Body of pancreas (tissue), 4 donors: ENCODE measurements around the gene MRPL55.

ENCODE experiments used
- POLR2A ChIP-seq, 3 donors: fragments of 450-650 bp; IDR thresholded peaks; one replicate each; pipeline ENCODE4 v1.6.1; 2016; ENCODE audit warnings: antibody characterized with exemption in 3 of 3, mild to moderate bottlenecking in 2 of 3
- TF ChIP-seq, protein P1 (sequence below), 7 experiments: fragments of 450-650 bp in 4 of 7; fragments of 200-600 bp in 3 of 7; sonication (generic) in 3 of 7; IDR thresholded peaks; one replicate each; pipeline ENCODE4 v1.5.1; 2016 to 2019; ENCODE audit warnings: antibody characterized with exemption in 7 of 7

DNA sequence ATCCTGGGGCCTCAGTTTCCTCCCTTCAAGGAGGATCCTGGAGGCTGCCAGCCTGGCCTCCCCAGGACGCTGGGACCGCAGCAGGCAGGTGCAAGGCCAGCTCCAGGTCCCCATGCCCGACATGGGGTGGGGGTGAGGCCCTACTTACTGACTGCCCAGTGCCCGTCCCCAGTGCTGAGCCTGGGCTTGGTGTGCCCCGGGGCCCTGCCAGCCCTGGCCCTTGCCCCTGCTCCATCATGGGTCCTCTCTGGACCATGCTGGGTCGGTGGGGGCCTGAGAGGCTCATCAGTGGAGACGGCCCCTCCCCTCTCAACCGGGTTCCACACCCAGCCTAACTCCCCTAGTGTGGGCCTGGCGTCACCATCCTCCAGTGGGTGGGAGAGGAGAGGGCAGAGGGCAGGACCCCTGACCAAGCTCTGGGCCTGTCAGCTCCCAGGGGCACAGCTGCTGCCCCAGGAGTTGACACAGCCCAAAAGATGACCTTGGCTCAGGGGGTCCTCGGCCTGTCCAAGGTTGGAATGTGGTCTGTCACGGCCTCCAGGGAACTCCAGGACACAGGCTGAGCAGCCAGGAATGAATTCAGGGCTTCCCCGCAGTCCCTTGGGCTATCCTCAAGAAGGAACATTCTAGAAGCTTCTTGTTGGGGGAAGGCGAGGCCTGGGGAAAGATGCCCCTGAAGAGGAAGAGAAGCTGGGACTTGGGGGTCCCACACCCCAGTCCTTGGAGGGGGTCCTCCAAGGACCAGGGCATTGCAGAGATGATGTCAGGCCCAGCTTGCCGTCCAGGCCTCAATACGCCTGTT, 44.2 kb downstream of the MRPL55 start:
- TF ChIP-seq, protein P1, sequence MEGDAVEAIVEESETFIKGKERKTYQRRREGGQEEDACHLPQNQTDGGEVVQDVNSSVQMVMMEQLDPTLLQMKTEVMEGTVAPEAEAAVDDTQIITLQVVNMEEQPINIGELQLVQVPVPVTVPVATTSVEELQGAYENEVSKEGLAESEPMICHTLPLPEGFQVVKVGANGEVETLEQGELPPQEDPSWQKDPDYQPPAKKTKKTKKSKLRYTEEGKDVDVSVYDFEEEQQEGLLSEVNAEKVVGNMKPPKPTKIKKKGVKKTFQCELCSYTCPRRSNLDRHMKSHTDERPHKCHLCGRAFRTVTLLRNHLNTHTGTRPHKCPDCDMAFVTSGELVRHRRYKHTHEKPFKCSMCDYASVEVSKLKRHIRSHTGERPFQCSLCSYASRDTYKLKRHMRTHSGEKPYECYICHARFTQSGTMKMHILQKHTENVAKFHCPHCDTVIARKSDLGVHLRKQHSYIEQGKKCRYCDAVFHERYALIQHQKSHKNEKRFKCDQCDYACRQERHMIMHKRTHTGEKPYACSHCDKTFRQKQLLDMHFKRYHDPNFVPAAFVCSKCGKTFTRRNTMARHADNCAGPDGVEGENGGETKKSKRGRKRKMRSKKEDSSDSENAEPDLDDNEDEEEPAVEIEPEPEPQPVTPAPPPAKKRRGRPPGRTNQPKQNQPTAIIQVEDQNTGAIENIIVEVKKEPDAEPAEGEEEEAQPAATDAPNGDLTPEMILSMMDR (IDR thresholded peaks at IDR 0.05) = no peak
- TF ChIP-seq POLR2A (IDR thresholded peaks at IDR 0.05) = no peak
